CD4-positive, alpha-beta memory T cell (primary cell): Measurements from ENCODE around the gene SPON1. TPM values are rescaled to one million over a fixed set of nuclear protein-coding genes. Genes with fewer than 3 reads are reported as not detected.
"Not testable (repeated sequence)": the region's sequence is repeated elsewhere in the genome, so short reads cannot be mapped to it uniquely, and the experiment has no call there.

Experiments
- CTCF ChIA-PET: fragments of 350-600 bp; sonication (Branson Sonifier 250); formaldehyde crosslinking; loops from one replicate; lab custom pipeline; 2021; ENCODE audit warnings: inconsistent platforms; ENCODE audit not compliant: partially characterized antibody; lab: Charles Lee
- POLR2A ChIA-PET: fragments of 350-600 bp; sonication (Branson Sonifier 250); formaldehyde crosslinking; loops from one replicate; lab custom pipeline; 2021; ENCODE audit not compliant: partially characterized antibody; lab: Charles Lee
- DNase-seq, 5 donors: peaks; one replicate each; pipeline versions ENCODE4 v3.0.0 to v3.0.0-alpha.2; 2020 to 2022; ENCODE audit warnings: mixed read lengths in 1 of 5
- H3K27ac ChIP-seq: one replicate; pipeline ENCODE4 v1.7.0; 2013; ENCODE audit warnings: low read depth, low read length
- H3K27me3 ChIP-seq: 2 replicates; pipeline ENCODE4 v1.7.0; 2013; ENCODE audit warnings: mild to moderate bottlenecking, low read length, moderate library complexity; ENCODE audit not compliant: insufficient read depth
- H3K36me3 ChIP-seq: 2 replicates; pipeline ENCODE4 v1.7.0; 2013; ENCODE audit warnings: mild to moderate bottlenecking, low read length, moderate library complexity; ENCODE audit not compliant: insufficient read depth
- H3K4me1 ChIP-seq: 2 replicates; pipeline ENCODE4 v1.7.0; 2013; ENCODE audit warnings: mild to moderate bottlenecking, low read length, moderate library complexity; ENCODE audit not compliant: insufficient read depth
- H3K4me3 ChIP-seq, 2 donors: one replicate each; pipeline ENCODE4 v1.7.0; 2013; ENCODE audit warnings: low read length in 2 of 2, mild to moderate bottlenecking in 1 of 2
- H3K9me3 ChIP-seq, 2 donors: one replicate each; pipeline ENCODE4 v1.7.0; 2013; ENCODE audit warnings: low read length in 2 of 2, control low read depth in 1 of 2; ENCODE audit not compliant: control insufficient read depth in 1 of 2
- H3K27ac Mint-ChIP-seq, 7 donors: one replicate each; pipeline ENCODE4 v1.8.0; 2020 to 2021; ENCODE audit warnings: mixed read lengths in 7 of 7, mild to moderate bottlenecking in 6 of 7, inconsistent platforms in 3 of 7, moderate library complexity in 3 of 7
- H3K27me3 Mint-ChIP-seq, 2 donors: one replicate each; pipeline ENCODE4 v1.8.0; 2020 to 2021; ENCODE audit warnings: mixed read lengths in 2 of 2
- H3K36me3 Mint-ChIP-seq, 2 donors: one replicate each; pipeline ENCODE4 v1.8.0; 2020 to 2021; ENCODE audit warnings: mixed read lengths in 2 of 2, inconsistent platforms in 1 of 2, mild to moderate bottlenecking in 1 of 2
- H3K4me1 Mint-ChIP-seq, 4 donors: one replicate each; pipeline ENCODE4 v1.8.0; 2020 to 2021; ENCODE audit warnings: mixed read lengths in 4 of 4, mild to moderate bottlenecking in 1 of 4
- H3K4me3 Mint-ChIP-seq, 8 donors: one replicate each; pipeline ENCODE4 v1.8.0; 2020 to 2021; ENCODE audit warnings: mixed read lengths in 8 of 8, mild to moderate bottlenecking in 7 of 8, moderate library complexity in 6 of 8, inconsistent platforms in 3 of 8
- H3K9me3 Mint-ChIP-seq, 8 donors: one replicate each; pipeline ENCODE4 v1.8.0; 2020 to 2021; ENCODE audit warnings: mixed read lengths in 8 of 8, mild to moderate bottlenecking in 5 of 8, inconsistent platforms in 3 of 8, moderate library complexity in 1 of 8
- intact Hi-C: fragments of 100-400 bp; cut with micrococcal nuclease; formaldehyde crosslinking; loops from one replicate; pipeline ENCODE4 v1.15.1; 2023
- polyA plus RNA-seq, 2 donors: library from polyadenylated mRNA; unstranded; fragments of 300-500 nt; fragmentation: Illumina TruSeq; gene quantifications; one replicate each; pipeline ENCODE4 v1.2.3, GENCODE V29; 2021
- total RNA-seq, 2 experiments: library from RNA; stranded (reverse); gene quantifications; one replicate each; pipeline ENCODE4 v1.2.3, GENCODE V29; 2021

Gene SPON1
- total and polyA plus RNA-seq, 4 experiments from 2014 or later: 2.0 to 60.4 (median 30.6) TPM

DNA sequence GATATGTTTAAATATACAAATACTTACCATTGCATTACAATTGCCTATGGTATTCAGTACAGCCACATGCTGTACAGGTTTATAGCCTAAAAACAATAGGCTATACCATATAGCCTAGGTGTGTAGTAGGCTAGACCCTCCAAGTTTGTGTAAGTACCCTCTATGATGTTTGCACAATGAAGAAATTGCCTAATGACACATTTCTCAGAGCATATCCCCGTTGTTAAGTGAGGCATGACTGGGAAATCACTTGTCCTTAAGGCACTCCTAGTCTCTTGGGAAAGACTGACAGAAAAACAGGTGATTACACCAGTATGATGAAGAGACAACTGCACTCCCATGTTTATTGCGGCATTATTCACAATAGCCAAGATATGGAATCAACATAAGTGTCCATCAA lies 187.2 kb downstream of the SPON1 start:
- Mint-ChIP-seq H3K36me3 (peaks cover 4% of the 10 kb centered on the region in 2 donors), H3K4me1 (peaks cover 0 to 4% (median 1%) of the 10 kb centered on the region in 4 donors), H3K4me3 (no peak overlapping the region), H3K27ac (no peak overlapping the region), H3K27me3 (no peaks in the 10 kb centered on the region), H3K9me3 (peaks cover 0 to 19% (median 12%) of the 10 kb centered on the region in 8 donors)
- POLR2A ChIA-PET: interaction anchor here (1.4 to 1.6 kb wide), 2 partner anchors 374 to 377 kb away, joined by 7 to 10 read pairs; no protein-coding TSS in a partner anchor
- intact Hi-C loops: loop anchor here (2.0 kb wide), 1 partner anchor 99 kb away; no protein-coding TSS in a partner anchor
- no peak overlapping the region for H3K27ac ChIP-seq
- H3K4me3 ChIP-seq: no peak overlapping the region
- DNase-seq: no peak
- peaks cover 0 to 9% of the 10 kb centered on the region in 2 donors for H3K9me3 ChIP-seq
- CTCF ChIA-PET: interaction anchor here (0.8 to 7.7 kb wide), 26 partner anchors 9 to 758 kb away, joined by 3 to 140 read pairs (median 4); partner anchors contain the start of gene SPON1
- no peaks in the 10 kb centered on the region for H3K36me3 ChIP-seq
- H3K27me3 ChIP-seq: no peaks in the 10 kb centered on the region
- H3K4me1 ChIP-seq: no peaks in the 10 kb centered on the region

- H3K27ac Mint-ChIP-seq: no peak overlapping the region
- no peaks in the 10 kb centered on the region for H3K36me3 ChIP-seq
- H3K36me3 Mint-ChIP-seq: peaks cover 4 to 11% of the 10 kb centered on the region in 2 donors
- H3K27me3 ChIP-seq: no peaks in the 10 kb centered on the region
- H3K4me1 Mint-ChIP-seq: peaks cover 0 to 4% (median 1%) of the 10 kb centered on the region in 4 donors
- H3K27me3 Mint-ChIP-seq: no peaks in the 10 kb centered on the region
- no peak overlapping the region for H3K4me3 Mint-ChIP-seq
- ChIA-PET CTCF (interaction anchor here (4.4 to 7.7 kb wide), 3 partner anchors 181 to 377 kb away, joined by 46 to 140 read pairs (median 83); no protein-coding TSS in a partner anchor), POLR2A (no interaction called here)
- intact Hi-C loops: no loop called here
- no peak overlapping the region for H3K4me3 ChIP-seq
- no peaks in the 10 kb centered on the region for H3K4me1 ChIP-seq
- peaks cover 4 to 28% (median 18%) of the 10 kb centered on the region in 8 donors for H3K9me3 Mint-ChIP-seq
- DNase-seq: no peak
- H3K9me3 ChIP-seq: peaks cover 0 to 9% of the 10 kb centered on the region in 2 donors
- no peak overlapping the region for H3K27ac ChIP-seq
Measured at GRCh38 chr11:14150878-14151277, 188.4 kb downstream of the SPON1 start.

- H3K4me1 Mint-ChIP-seq, POLR2A ChIA-PET, H3K4me3 ChIP-seq, H3K27me3 ChIP-seq, DNase-seq, intact Hi-C loops, H3K27me3 Mint-ChIP-seq, H3K27ac ChIP-seq, CTCF ChIA-PET, H3K36me3 ChIP-seq, H3K4me3 Mint-ChIP-seq, H3K27ac Mint-ChIP-seq, H3K4me1 ChIP-seq: not testable (repeated sequence)
- peaks cover 9 to 20% of the 10 kb centered on the region in 2 donors for H3K36me3 Mint-ChIP-seq
- peaks cover 0 to 17% of the 10 kb centered on the region in 2 donors for H3K9me3 ChIP-seq
- H3K9me3 Mint-ChIP-seq: peaks cover 4 to 52% (median 40%) of the 10 kb centered on the region in 8 donors
Measured at GRCh38 chr11:14154103-14154502, 191.6 kb downstream of the SPON1 start.

- no peaks in the 10 kb centered on the region for H3K4me1 ChIP-seq
- Mint-ChIP-seq H3K4me1 (no peaks in the 10 kb centered on the region), H3K9me3 (peaks cover 3 to 46% (median 38%) of the 10 kb centered on the region in 8 donors), H3K27me3 (no peaks in the 10 kb centered on the region), H3K4me3 (no peak overlapping the region), H3K27ac (no peak overlapping the region), H3K36me3 (peaks cover 7 to 16% of the 10 kb centered on the region in 2 donors)
- H3K27ac ChIP-seq: no peak overlapping the region
- ChIA-PET POLR2A (interaction anchor here (0.8 kb wide), 1 partner anchor 26 kb away, joined by 3 read pairs; no protein-coding TSS in a partner anchor), CTCF (interaction anchor here (1.3 kb wide), 1 partner anchor 9 kb away, joined by 5 read pairs; no protein-coding TSS in a partner anchor)
- H3K4me3 ChIP-seq: no peak overlapping the region
- H3K36me3 ChIP-seq: no peaks in the 10 kb centered on the region
- DNase-seq: no peak
- H3K27me3 ChIP-seq: no peaks in the 10 kb centered on the region
- intact Hi-C loops: no loop called here
- peaks cover 0 to 17% of the 10 kb centered on the region in 2 donors for H3K9me3 ChIP-seq
Measured at GRCh38 chr11:14158393-14158792, 195.9 kb downstream of the SPON1 start.

- no peak overlapping the region for H3K4me3 ChIP-seq
- Mint-ChIP-seq H3K4me3 (no peak overlapping the region), H3K4me1 (peaks cover 8 to 18% (median 11%) of the 10 kb centered on the region in 4 donors), H3K36me3 (peaks cover 8 to 20% of the 10 kb centered on the region in 2 donors), H3K27me3 (no peaks in the 10 kb centered on the region), H3K27ac (peak overlapping the region in 1 of 7 donors; percentile 59), H3K9me3 (peaks cover 2 to 43% (median 23%) of the 10 kb centered on the region in 8 donors)
- no peak overlapping the region for H3K27ac ChIP-seq
- H3K9me3 ChIP-seq: peaks cover 0 to under 1% of the 10 kb centered on the region in 2 donors
- POLR2A ChIA-PET: interaction anchor here (1.1 kb wide), 1 partner anchor 84 kb away, joined by 3 read pairs; no protein-coding TSS in a partner anchor
- H3K4me1 ChIP-seq: no peaks in the 10 kb centered on the region
- no peak for DNase-seq
- intact Hi-C loops: no loop called here
- CTCF ChIA-PET: no interaction called here
- H3K27me3 ChIP-seq: no peaks in the 10 kb centered on the region
- no peaks in the 10 kb centered on the region for H3K36me3 ChIP-seq
Measured at GRCh38 chr11:14163576-14163975, 201.1 kb downstream of the SPON1 start.

DNA sequence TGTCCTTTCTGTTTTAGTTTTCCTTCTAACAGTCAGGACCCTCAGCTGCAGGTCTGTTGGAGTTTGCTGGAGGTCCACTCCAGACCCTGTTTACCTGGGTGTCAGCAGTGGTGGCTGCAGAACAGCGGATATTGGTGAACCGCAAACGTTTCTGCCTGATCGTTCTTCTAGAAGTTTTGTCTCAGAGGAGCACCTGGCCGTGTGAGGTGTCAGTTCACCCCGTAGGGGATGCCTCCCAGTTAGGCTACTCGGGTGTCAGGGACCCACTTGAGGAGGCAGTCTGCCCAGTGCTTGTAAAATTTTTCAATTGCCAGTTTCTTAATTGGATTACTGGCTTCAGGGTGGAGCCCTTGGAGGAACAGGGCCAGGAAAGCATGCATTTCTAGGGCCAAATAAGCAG lies 211.2 kb downstream of the SPON1 start:
- H3K27ac Mint-ChIP-seq, H3K4me3 ChIP-seq, H3K9me3 Mint-ChIP-seq, CTCF ChIA-PET, H3K4me3 Mint-ChIP-seq, DNase-seq, H3K36me3 ChIP-seq, H3K27ac ChIP-seq, H3K36me3 Mint-ChIP-seq, H3K27me3 Mint-ChIP-seq, POLR2A ChIA-PET, H3K27me3 ChIP-seq, intact Hi-C loops, H3K9me3 ChIP-seq: not testable (repeated sequence)
- H3K4me1 Mint-ChIP-seq: peaks cover 12 to 26% (median 19%) of the 10 kb centered on the region in 4 donors
- peaks cover 11% of the 10 kb centered on the region for H3K4me1 ChIP-seq

DNA sequence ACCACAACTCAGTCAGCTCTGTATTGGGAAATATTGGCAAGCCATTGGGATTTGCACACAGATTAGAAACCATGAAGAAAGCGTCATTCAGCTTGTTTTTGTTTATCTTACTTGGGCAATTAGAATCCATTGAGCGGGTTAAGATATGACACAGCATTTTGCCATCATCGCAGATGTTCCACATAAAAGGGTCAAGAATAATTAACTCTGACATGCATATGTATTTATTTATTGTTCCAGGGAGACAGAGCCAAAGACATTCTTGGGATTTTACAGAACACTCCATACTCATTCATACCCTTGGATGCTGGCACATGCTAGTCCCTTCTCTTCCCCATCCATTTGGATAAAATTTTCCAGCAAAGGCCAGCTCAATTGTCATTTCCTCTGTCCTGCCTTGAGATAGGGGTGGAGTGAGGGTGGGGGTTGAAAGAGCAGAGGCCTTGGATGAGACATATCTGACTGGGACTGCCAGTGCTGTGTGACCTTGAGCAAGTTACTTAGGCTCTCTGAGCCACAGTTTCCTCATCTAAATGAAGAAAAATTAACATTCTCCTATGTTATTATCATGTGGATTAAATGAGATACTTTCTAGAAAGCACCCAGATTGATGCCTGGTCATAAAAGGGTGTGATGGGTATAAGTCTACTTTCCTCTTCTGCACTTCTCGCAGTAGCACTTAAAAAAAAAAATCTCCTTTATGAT lies 216.7 kb downstream of the SPON1 start:
- Mint-ChIP-seq H3K4me1 (peaks cover 12 to 30% (median 19%) of the 10 kb centered on the region in 4 donors), H3K27me3 (no peaks in the 10 kb centered on the region), H3K27ac (no peak overlapping the region), H3K4me3 (no peak overlapping the region), H3K9me3 (peaks cover 0 to 2% (median 0%) of the 10 kb centered on the region in 8 donors), H3K36me3 (peaks cover 0 to 5% of the 10 kb centered on the region in 2 donors)
- Histone ChIP-seq H3K27me3 (no peaks in the 10 kb centered on the region), H3K4me1 (peaks cover 11% of the 10 kb centered on the region), H3K9me3 (no peaks in the 10 kb centered on the region), H3K36me3 (no peaks in the 10 kb centered on the region), H3K4me3 (no peak overlapping the region), H3K27ac (no peak overlapping the region)
- DNase-seq: no peak
- ChIA-PET POLR2A (no interaction called here), CTCF (no interaction called here)
- intact Hi-C loops: no loop called here
